B cell (primary cell): ENCODE measurements around the gene GAL3ST2. TPM values are rescaled to one million over a fixed set of nuclear protein-coding genes. Genes with fewer than 3 reads are reported as not detected.

Experiments
- ATAC-seq: fragments of 200-7000 bp; cut with Tn5 transposase; one replicate; pipeline ENCODE4 v1.10.0; 2021; ENCODE audit warnings: low read depth, mild to moderate bottlenecking, moderate number of reproducible peaks, moderate library complexity
- CTCF ChIA-PET: fragments of 350-600 bp; sonication (Branson Sonifier 250); formaldehyde crosslinking; loops from one replicate; lab custom pipeline; 2021; ENCODE audit warnings: antibody characterized with exemption, inconsistent platforms; lab: Charles Lee
- POLR2A ChIA-PET: fragments of 350-600 bp; sonication (Branson Sonifier 250); formaldehyde crosslinking; loops from one replicate; lab custom pipeline; 2021; ENCODE audit warnings: antibody characterized with exemption; lab: Charles Lee
- DNase-seq: peaks from one replicate; pipeline ENCODE4 v3.0.0; 2013
- H2AFZ ChIP-seq: 2 replicates; pipeline ENCODE4 v1.6.1; 2012; ENCODE audit warnings: mild to moderate bottlenecking, low read depth, low read length; ENCODE audit not compliant: insufficient read depth, poor library complexity, severe bottlenecking
- H3K27ac ChIP-seq, 2 donors: 1 replicate in 1 of 2; 2 replicates in 1 of 2; pipeline ENCODE4 v1.5.1; 2012 to 2013; ENCODE audit warnings: low read length in 2 of 2, mild to moderate bottlenecking in 2 of 2, moderate library complexity in 1 of 2
- H3K27me3 ChIP-seq, 4 experiments: fragments of 200-600 bp in 1 of 4; sonication (generic) in 1 of 4; replicated peaks in 1 of 4; 1 replicate in 2 of 4; 2 replicates in 2 of 4; pipeline versions ENCODE4 v1.6.1 to v1.7.0; 2013 to 2016; ENCODE audit warnings: low read length in 3 of 4, mild to moderate bottlenecking in 2 of 4, mixed read lengths in 1 of 4, moderate library complexity in 1 of 4; ENCODE audit not compliant: insufficient read depth in 4 of 4, control insufficient read depth in 3 of 4; ENCODE audit errors: control extremely low read depth in 1 of 4
- H3K36me3 ChIP-seq, 2 experiments: replicated peaks in 1 of 2; 1 replicate in 1 of 2; 2 replicates in 1 of 2; pipeline versions ENCODE4 v1.6.1 to v1.7.1; 2013; ENCODE audit warnings: low read length in 1 of 2; ENCODE audit not compliant: insufficient read depth in 2 of 2, control insufficient read depth in 1 of 2; ENCODE audit errors: control extremely low read depth in 1 of 2, extremely low read depth in 1 of 2
- H3K4me1 ChIP-seq, 2 donors: fragments of 200-600 bp in 1 of 2; sonication (generic) in 1 of 2; 1 replicate in 1 of 2; 2 replicates in 1 of 2; pipeline versions ENCODE4 v1.5.1 to v1.6.1; 2013 to 2017; ENCODE audit warnings: low read length in 2 of 2; ENCODE audit not compliant: control insufficient read depth in 2 of 2, insufficient read depth in 2 of 2
- H3K4me2 ChIP-seq: replicated peaks from 2 replicates; pipeline ENCODE3; 2012; ENCODE audit warnings: mild to moderate bottlenecking, low read depth, low read length; ENCODE audit not compliant: poor library complexity, severe bottlenecking
- H3K4me3 ChIP-seq, 5 experiments: fragments of 200-600 bp in 1 of 5; sonication (generic) in 1 of 5; 1 replicate in 3 of 5; 2 replicates in 2 of 5; pipeline versions ENCODE4 v1.5.1 to v1.7.0; 2011 to 2016; ENCODE audit warnings: low read length in 4 of 5, mild to moderate bottlenecking in 4 of 5, low read depth in 2 of 5, control low read depth in 1 of 5, moderate library complexity in 1 of 5; ENCODE audit not compliant: insufficient read depth in 1 of 5; ENCODE audit errors: control extremely low read depth in 1 of 5, extremely low read depth in 1 of 5
- H3K79me2 ChIP-seq: fragments of 200-600 bp; sonication (generic); one replicate; pipeline ENCODE4 v1.6.0; 2016; ENCODE audit warnings: low read length; ENCODE audit not compliant: control insufficient read depth, insufficient read depth
- H3K9ac ChIP-seq: fragments of 200-600 bp; sonication (generic); 2 replicates; pipeline ENCODE4 v1.6.1; 2017; ENCODE audit warnings: mild to moderate bottlenecking, low read length, moderate library complexity
- H3K9me3 ChIP-seq, 3 donors: one replicate each; pipeline versions ENCODE4 v1.6.1 to v1.7.1; 2013; ENCODE audit warnings: low read length in 2 of 3; ENCODE audit not compliant: control insufficient read depth in 2 of 3, insufficient read depth in 1 of 3; ENCODE audit errors: control extremely low read depth in 1 of 3
- H4K20me1 ChIP-seq: 2 replicates; pipeline ENCODE4 v1.6.0; 2012; ENCODE audit warnings: mild to moderate bottlenecking, low read length; ENCODE audit not compliant: insufficient read depth, control insufficient read depth, poor library complexity, severe bottlenecking
- H3K27ac Mint-ChIP-seq: one replicate; pipeline ENCODE4 v1.8.0; 2021; ENCODE audit warnings: mixed read lengths
- H3K27me3 Mint-ChIP-seq: one replicate; pipeline ENCODE4 v1.8.0; 2021; ENCODE audit warnings: mixed read lengths
- H3K4me1 Mint-ChIP-seq: one replicate; pipeline ENCODE4 v1.8.0; 2021; ENCODE audit warnings: mixed read lengths
- H3K4me3 Mint-ChIP-seq: one replicate; pipeline ENCODE4 v1.8.0; 2021; ENCODE audit warnings: mixed read lengths
- H3K9me3 Mint-ChIP-seq: one replicate; pipeline ENCODE4 v1.8.0; 2022; ENCODE audit warnings: mixed read lengths; ENCODE audit not compliant: insufficient read depth
- CTCF ChIP-seq: fragments of 200-600 bp; IDR thresholded peaks from one replicate; pipeline ENCODE4 v1.8.0; 2022; ENCODE audit warnings: antibody characterized with exemption, mild to moderate bottlenecking
- EZH2 ChIP-seq: IDR thresholded peaks from 2 replicates; pipeline ENCODE4 v1.6.1; 2012; ENCODE audit warnings: borderline replicate concordance, low read depth, mild to moderate bottlenecking, moderate library complexity, low read length; ENCODE audit not compliant: insufficient read depth, poor library complexity, severe bottlenecking
- WGBS: methylation state at CpG from one replicate; pipeline ENCODE4 v1.1.5; 2013; ENCODE audit warnings: missing lambda C conversion rate; ENCODE audit not compliant: insufficient coverage; 5-methylcytosine and 5-hydroxymethylcytosine counted together
- intact Hi-C: fragments of 100-400 bp; cut with micrococcal nuclease; formaldehyde crosslinking; loops from one replicate; pipeline ENCODE4 v1.10.0; 2022
- polyA plus RNA-seq: library from polyadenylated mRNA; depleted of rRNA; stranded (reverse); fragments of >200 nt; gene quantifications from 2 replicates; pipeline ENCODE4 v1.2.3, GENCODE V29; 2012
- total RNA-seq, 2 donors: library from RNA; stranded (reverse); fragments of 120-200 nt in 1 of 2; gene quantifications; 1 replicate in 1 of 2; 2 replicates in 1 of 2; pipeline versions ENCODE4 v1.2.3 to v1.2.4, GENCODE V29; 2013 to 2022

Gene GAL3ST2
- total and polyA plus RNA-seq, 2 donors (not counting 1 experiment from before 2014, with no cell fraction given): 0.10 TPM; not detected in 1

GRCh38 chr2:241770185-241770935 lies 6.3 kb upstream of the GAL3ST2 start:
- no peak overlapping the region for H3K4me3 Mint-ChIP-seq
- no peak overlapping the region for H3K9ac ChIP-seq
- H3K4me1 ChIP-seq: peaks cover 0 to 15% of the 10 kb centered on the region in 2 donors
- peaks cover 9% of the 10 kb centered on the region for H3K4me1 Mint-ChIP-seq
- peaks cover 0 to 3% (median 0%) of the 10 kb centered on the region in 4 experiments for H3K27me3 ChIP-seq
- 85% methylated on average over 24 of the region's 27 CpGs for WGBS
- H3K36me3 ChIP-seq: no peaks in the 10 kb centered on the region
- H3K79me2 ChIP-seq: no peaks in the 10 kb centered on the region
- no peaks in the 10 kb centered on the region for H3K9me3 ChIP-seq
- H4K20me1 ChIP-seq: no peaks in the 10 kb centered on the region
- no peak overlapping the region for H3K27ac Mint-ChIP-seq
- intact Hi-C loops: no loop called here
- TF ChIP-seq EZH2 (no peak), CTCF (no peak)
- DNase-seq (no peak), ATAC-seq (no peak)
- ChIA-PET POLR2A (no interaction called here), CTCF (no interaction called here)
- no peaks in the 10 kb centered on the region for H3K27me3 Mint-ChIP-seq
- no peak overlapping the region for H2AFZ ChIP-seq
- no peaks in the 10 kb centered on the region for H3K9me3 Mint-ChIP-seq
- H3K27ac ChIP-seq: no peak overlapping the region
- no peak overlapping the region for H3K4me2 ChIP-seq
- no peak overlapping the region for H3K4me3 ChIP-seq

DNA sequence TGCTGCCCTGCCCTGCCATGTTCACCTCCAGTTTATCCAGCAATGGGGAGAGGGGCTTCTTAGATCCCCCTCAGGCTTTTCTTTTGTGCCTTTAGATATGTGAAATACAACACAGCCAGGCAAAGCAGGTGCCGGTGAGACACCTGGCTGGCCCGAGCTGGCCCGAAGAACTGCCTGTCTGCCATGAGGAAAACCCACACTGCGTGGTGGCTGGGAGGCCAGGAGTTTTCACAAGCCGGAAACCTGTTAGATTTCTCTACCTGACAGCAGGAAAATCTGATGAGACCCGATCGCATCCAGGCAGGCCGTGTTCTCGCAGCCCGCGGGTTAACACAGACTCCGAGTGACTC lies 5.7 kb upstream of the GAL3ST2 start:
- CTCF ChIA-PET: no interaction called here

More for the DNA sequence above, 5.7 kb upstream of the GAL3ST2 start:
- H3K4me3 ChIP-seq: no peak overlapping the region
- H2AFZ ChIP-seq: no peak overlapping the region
- ATAC-seq: no peak
- no peaks in the 10 kb centered on the region for H3K9me3 ChIP-seq
- POLR2A ChIA-PET: interaction anchor here (0.6 kb wide), 1 partner anchor 64 kb away, joined by 5 read pairs; no protein-coding TSS in a partner anchor
- TF ChIP-seq EZH2: no peak
- TF ChIP-seq CTCF: no peak
- no peak overlapping the region for H3K9ac ChIP-seq
- Mint-ChIP-seq H3K27ac (no peak overlapping the region), H3K4me1 (peaks cover 9% of the 10 kb centered on the region), H3K9me3 (no peaks in the 10 kb centered on the region), H3K4me3 (no peak overlapping the region), H3K27me3 (no peaks in the 10 kb centered on the region)
- H3K4me2 ChIP-seq: no peak overlapping the region
- no peaks in the 10 kb centered on the region for H4K20me1 ChIP-seq
- H3K4me1 ChIP-seq: peaks cover 0 to 15% of the 10 kb centered on the region in 2 donors
- H3K27me3 ChIP-seq: peaks cover 0 to 8% (median 0%) of the 10 kb centered on the region in 4 experiments
- DNase-seq: no peak
- intact Hi-C loops: no loop called here
- 96% methylated on average over 12 of the region's 12 CpGs for WGBS
- no peaks in the 10 kb centered on the region for H3K79me2 ChIP-seq
- H3K36me3 ChIP-seq: no peaks in the 10 kb centered on the region
- no peak overlapping the region for H3K27ac ChIP-seq
